ENCODE measurements around the gene IARS1.

DNA sequence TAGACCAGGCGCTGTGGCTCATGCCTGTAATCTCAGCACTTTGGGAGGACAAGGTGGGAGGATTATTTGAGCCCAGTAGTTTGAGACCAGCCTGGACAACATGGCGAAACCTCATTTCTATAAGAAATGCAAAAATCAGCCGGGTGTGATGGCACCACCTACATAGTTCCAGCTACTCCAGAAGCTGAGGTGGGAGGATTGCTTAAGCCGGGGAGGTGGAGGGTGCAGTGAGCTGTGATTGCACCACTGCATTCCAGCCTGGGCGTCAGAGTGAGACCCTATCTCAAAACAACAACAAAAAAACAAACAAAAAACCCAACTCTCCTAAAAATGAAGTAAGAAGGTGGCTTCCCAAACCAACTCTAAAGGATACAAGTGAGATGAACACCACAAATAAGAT, 23.0 kb downstream of the IARS1 start:
- TF ChIP-seq, protein P1, sequence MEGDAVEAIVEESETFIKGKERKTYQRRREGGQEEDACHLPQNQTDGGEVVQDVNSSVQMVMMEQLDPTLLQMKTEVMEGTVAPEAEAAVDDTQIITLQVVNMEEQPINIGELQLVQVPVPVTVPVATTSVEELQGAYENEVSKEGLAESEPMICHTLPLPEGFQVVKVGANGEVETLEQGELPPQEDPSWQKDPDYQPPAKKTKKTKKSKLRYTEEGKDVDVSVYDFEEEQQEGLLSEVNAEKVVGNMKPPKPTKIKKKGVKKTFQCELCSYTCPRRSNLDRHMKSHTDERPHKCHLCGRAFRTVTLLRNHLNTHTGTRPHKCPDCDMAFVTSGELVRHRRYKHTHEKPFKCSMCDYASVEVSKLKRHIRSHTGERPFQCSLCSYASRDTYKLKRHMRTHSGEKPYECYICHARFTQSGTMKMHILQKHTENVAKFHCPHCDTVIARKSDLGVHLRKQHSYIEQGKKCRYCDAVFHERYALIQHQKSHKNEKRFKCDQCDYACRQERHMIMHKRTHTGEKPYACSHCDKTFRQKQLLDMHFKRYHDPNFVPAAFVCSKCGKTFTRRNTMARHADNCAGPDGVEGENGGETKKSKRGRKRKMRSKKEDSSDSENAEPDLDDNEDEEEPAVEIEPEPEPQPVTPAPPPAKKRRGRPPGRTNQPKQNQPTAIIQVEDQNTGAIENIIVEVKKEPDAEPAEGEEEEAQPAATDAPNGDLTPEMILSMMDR (IDR thresholded peaks at IDR 0.05): no peak
- TF ChIP-seq ZFX (IDR thresholded peaks at IDR 0.05; ENCODE audit: borderline replicate concordance): no peak

All from 22Rv1 (cell line).